ENCODE measurements around the gene DPYSL5. TPM values are rescaled to one million over a fixed set of nuclear protein-coding genes. Genes with fewer than 3 reads are reported as not detected.

The DPYSL5 gene
- total and polyA plus RNA-seq, 3 donors from 2014 or later: 2.8 to 22.3 (median 5.5) TPM

- H3K27me3 ChIP-seq: no peaks in the 10 kb centered on the region
- H3K9me3 ChIP-seq: no peaks in the 10 kb centered on the region
- TF ChIP-seq POLR2A (IDR thresholded peaks at IDR 0.05) (no peak), CTCF (IDR thresholded peaks at IDR 0.05) (no peak)
- H3K27ac ChIP-seq: no peak overlapping the region
- intact Hi-C loops (cut with DNase I; ENCODE audit: low total_unique reads): no loop called here
- no peak overlapping the region for H3K4me3 ChIP-seq
- no peaks in the 10 kb centered on the region for H3K4me1 ChIP-seq
- 71 to 84% methylated on average over 4 of the region's 4 CpGs for WGBS, 2 donors
- H3K36me3 ChIP-seq (ENCODE audit: low read depth, missing control alignments): no peaks in the 10 kb centered on the region
- no peak for DNase-seq
Measured at GRCh38 chr2:26952374-26952773, 104.4 kb downstream of the DPYSL5 start.

- intact Hi-C loops (cut with DNase I; ENCODE audit: low total_unique reads): no loop called here
Measured at GRCh38 chr2:26954135-26954534, 106.2 kb downstream of the DPYSL5 start.

GRCh38 chr2:26957041-26957440 is 109.1 kb downstream of the DPYSL5 start:
- no peaks in the 10 kb centered on the region for H3K27me3 ChIP-seq
- intact Hi-C loops (cut with DNase I; ENCODE audit: low total_unique reads): no loop called here
- peaks cover 4% of the 10 kb centered on the region for H3K4me1 ChIP-seq
- no peaks in the 10 kb centered on the region for H3K36me3 ChIP-seq (ENCODE audit: low read depth, missing control alignments)
- 88 to 93% methylated on average over 3 of the region's 3 CpGs for WGBS, 2 donors
- no peak for DNase-seq
- no peak overlapping the region for H3K4me3 ChIP-seq
- no peaks in the 10 kb centered on the region for H3K9me3 ChIP-seq
- TF ChIP-seq CTCF (IDR thresholded peaks at IDR 0.05): no peak
- no peak for TF ChIP-seq POLR2A (IDR thresholded peaks at IDR 0.05)
- H3K27ac ChIP-seq: no peak overlapping the region

More at GRCh38 chr2:26954135-26954534, 106.2 kb downstream of the DPYSL5 start:
- no peak for TF ChIP-seq POLR2A (IDR thresholded peaks at IDR 0.05)
- TF ChIP-seq CTCF (IDR thresholded peaks at IDR 0.05): no peak
- Histone ChIP-seq H3K4me3 (no peak overlapping the region), H3K27ac (no peak overlapping the region), H3K4me1 (no peaks in the 10 kb centered on the region), H3K36me3 (ENCODE audit: low read depth, missing control alignments) (no peaks in the 10 kb centered on the region), H3K9me3 (no peaks in the 10 kb centered on the region), H3K27me3 (no peaks in the 10 kb centered on the region)
- WGBS, 2 donors: 90 to 91% methylated on average over 4 of the region's 4 CpGs
- DNase-seq: no peak

GRCh38 chr2:26957534-26957933 is 109.6 kb downstream of the DPYSL5 start:
- Histone ChIP-seq H3K27ac (no peak overlapping the region), H3K4me1 (peaks cover 4% of the 10 kb centered on the region), H3K36me3 (ENCODE audit: low read depth, missing control alignments) (no peaks in the 10 kb centered on the region), H3K9me3 (no peaks in the 10 kb centered on the region), H3K27me3 (no peaks in the 10 kb centered on the region), H3K4me3 (no peak overlapping the region)
- no peak for DNase-seq
- WGBS, 2 donors: 72 to 73% methylated on average over 3 of the region's 3 CpGs
- intact Hi-C loops (cut with DNase I; ENCODE audit: low total_unique reads): no loop called here
- TF ChIP-seq CTCF (IDR thresholded peaks at IDR 0.05) (no peak), POLR2A (IDR thresholded peaks at IDR 0.05) (no peak)

GRCh38 chr2:26959331-26959730 is 111.4 kb downstream of the DPYSL5 start:
- TF ChIP-seq POLR2A (IDR thresholded peaks at IDR 0.05): no peak
- no peak for DNase-seq

More at GRCh38 chr2:26959331-26959730, 111.4 kb downstream of the DPYSL5 start:
- Histone ChIP-seq H3K4me3 (no peak overlapping the region), H3K4me1 (peaks cover 4% of the 10 kb centered on the region), H3K27me3 (no peaks in the 10 kb centered on the region), H3K36me3 (ENCODE audit: low read depth, missing control alignments) (no peaks in the 10 kb centered on the region), H3K9me3 (no peaks in the 10 kb centered on the region), H3K27ac (no peak overlapping the region)
- WGBS, 2 donors: 85 to 92% methylated on average over 2 of the region's 2 CpGs
- intact Hi-C loops (cut with DNase I; ENCODE audit: low total_unique reads): no loop called here
